Activated T-cell treated with anti-CD3 and anti-CD28 coated beads, Interleukin-2, amount 50 U/mL, for 4 hours (primary cell): ENCODE results near the gene EEA1. TPM values are rescaled to one million over a fixed set of nuclear protein-coding genes. Genes with fewer than 3 reads are reported as not detected.
"Not testable (repeated sequence)": the region's sequence is repeated elsewhere in the genome, so short reads cannot be mapped to it uniquely, and the experiment has no call there.

Source experiments
- ATAC-seq, 2 donors: fragments of 200-7000 bp; cut with Tn5 transposase; one replicate each; pipeline ENCODE4 v1.10.0; 2021
- DNase-seq: peaks from one replicate; pipeline ENCODE4 v3.0.0-alpha.2; 2020
- H3K27me3 Mint-ChIP-seq: one replicate; pipeline ENCODE4 v1.8.0; 2021; ENCODE audit warnings: low read depth, mixed read lengths
- H3K36me3 Mint-ChIP-seq: one replicate; pipeline ENCODE4 v1.8.0; 2022; ENCODE audit warnings: mixed read lengths; ENCODE audit not compliant: insufficient read depth
- H3K4me1 Mint-ChIP-seq: one replicate; pipeline ENCODE4 v1.8.0; 2021; ENCODE audit warnings: low read depth, mixed read lengths
- H3K4me3 Mint-ChIP-seq: one replicate; pipeline ENCODE4 v1.8.0; 2021; ENCODE audit warnings: mild to moderate bottlenecking, moderate library complexity, mixed read lengths
- H3K9me3 Mint-ChIP-seq: one replicate; pipeline ENCODE4 v1.8.0; 2021; ENCODE audit warnings: mixed read lengths
- total RNA-seq, 3 donors: library from RNA; stranded (reverse); gene quantifications; one replicate each; pipeline ENCODE4 v1.2.1, GENCODE V29; 2021

EEA1 gene
- total RNA-seq, 3 donors from 2014 or later = 20.1 to 25.7 (median 23.6) TPM

DNA sequence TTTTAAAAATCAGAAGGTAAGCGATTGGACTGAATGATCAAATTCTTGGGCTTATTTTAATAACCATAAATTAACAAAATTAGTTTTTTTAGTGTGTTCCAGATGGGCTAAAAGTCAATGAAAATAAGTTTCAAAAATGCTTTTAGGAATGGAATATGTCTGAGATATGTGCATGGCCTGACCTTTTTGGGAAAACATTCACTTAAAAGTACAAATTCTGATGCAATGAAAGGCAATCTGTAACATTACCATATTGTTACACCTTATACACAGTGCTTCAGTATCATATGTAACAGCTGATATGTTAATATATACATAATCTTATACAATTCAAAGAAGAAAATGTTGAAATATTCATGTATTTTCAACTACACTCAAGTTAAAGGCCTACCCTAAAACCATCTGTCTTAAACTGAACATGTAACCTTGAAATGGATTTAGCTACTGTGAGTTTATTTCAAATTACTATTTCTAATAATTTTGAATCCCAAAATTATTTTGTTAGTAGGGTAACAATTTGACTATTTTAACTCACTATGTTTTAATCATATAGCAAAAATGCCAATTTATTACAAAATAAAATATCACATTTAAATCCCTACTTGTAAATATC, 84.8 kb downstream of the EEA1 start:
- Mint-ChIP-seq H3K4me1 (no peaks in the 10 kb centered on the region), H3K4me3 (no peak overlapping the region), H3K36me3 (peaks cover 18% of the 10 kb centered on the region), H3K9me3 (no peaks in the 10 kb centered on the region), H3K27me3 (no peaks in the 10 kb centered on the region)
- DNase-seq (no peak), ATAC-seq (no peak)

DNA sequence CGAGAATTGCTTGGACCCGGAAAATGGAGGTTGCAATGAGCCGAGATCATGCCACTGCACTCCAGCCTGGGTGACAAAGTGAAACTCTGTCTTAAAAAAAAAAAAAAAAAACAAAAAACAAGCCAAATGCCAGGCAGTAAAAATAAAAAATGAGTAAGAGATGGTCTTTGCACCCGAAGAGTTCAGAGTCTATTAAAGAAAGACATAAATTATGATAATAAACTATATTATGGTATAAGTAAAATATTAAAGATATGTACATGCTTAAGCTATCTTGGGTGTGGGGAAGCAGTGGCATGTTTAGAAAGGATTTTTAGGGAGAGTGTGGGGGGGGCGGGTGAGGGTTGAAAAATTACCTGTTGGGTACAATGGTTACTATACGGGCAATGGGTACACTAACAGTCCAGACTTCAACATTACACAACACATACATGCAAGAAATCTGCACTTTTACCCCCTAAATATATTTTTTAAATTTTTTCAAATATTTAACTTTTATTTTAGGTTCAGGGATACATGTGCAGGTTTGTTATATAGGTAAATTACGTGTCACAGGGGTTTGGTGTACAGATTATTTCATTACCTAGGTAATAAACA, 99.3 kb downstream of the EEA1 start:
- Mint-ChIP-seq H3K9me3 (no peaks in the 10 kb centered on the region), H3K36me3 (peaks cover 15% of the 10 kb centered on the region), H3K4me3 (no peak overlapping the region), H3K4me1 (peaks cover 5% of the 10 kb centered on the region), H3K27me3 (no peaks in the 10 kb centered on the region)
- ATAC-seq (no peak), DNase-seq (no peak)

DNA sequence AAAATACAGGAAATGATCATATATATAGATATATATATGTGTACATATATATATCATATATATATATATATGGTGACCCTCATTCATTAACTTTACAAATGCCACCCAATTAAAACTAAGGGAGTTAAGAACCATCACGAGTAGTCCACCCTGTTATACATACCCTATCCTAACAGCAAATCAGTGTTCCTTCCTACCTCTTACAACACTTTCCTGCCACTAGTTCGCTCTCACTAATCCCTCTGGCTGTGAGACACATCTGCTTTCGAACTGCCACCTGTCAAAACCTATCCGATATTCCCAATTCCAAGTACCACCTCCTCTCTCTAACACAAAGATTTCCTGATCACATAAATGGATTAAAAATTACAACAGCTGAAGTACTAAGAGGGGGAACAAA, 100.5 kb downstream of the EEA1 start:
- ATAC-seq = no peak
- DNase-seq = no peak
- Mint-ChIP-seq H3K9me3 (no peaks in the 10 kb centered on the region), H3K27me3 (no peaks in the 10 kb centered on the region), H3K4me3 (no peak overlapping the region), H3K36me3 (peaks cover 10% of the 10 kb centered on the region), H3K4me1 (peaks cover under 1% of the 10 kb centered on the region)

DNA sequence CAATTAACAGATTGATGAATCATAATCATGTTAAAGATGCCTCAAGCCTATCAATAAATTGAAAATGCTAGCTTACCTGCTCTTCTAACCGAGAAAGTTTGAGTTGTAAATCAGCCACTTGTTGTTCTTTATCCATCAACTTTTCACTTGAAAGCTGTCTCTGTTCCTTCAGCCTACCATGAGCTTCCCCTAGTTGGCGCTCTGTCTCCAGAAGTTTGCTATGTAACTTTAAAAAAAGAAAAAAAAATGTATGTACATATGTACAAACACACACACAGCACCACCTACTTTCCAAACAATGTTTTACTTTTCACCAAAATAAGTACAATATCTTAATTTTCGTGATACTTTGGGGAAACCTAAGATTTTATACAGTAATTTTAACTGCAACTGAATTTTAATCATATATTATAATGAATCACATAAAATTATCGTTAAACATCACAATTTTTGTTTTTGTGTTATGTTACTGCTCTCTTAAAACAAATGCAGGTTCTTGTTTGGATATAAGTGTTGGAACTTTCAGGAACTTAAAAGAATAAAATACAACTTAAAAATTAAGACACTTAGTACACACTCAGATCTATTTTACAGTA, 101.2 kb downstream of the EEA1 start:
- no peaks in the 10 kb centered on the region for H3K9me3 Mint-ChIP-seq
- DNase-seq (peak; percentile 15), ATAC-seq (no peak)
- no peak overlapping the region for H3K4me3 Mint-ChIP-seq
- H3K36me3 Mint-ChIP-seq = peaks cover 10% of the 10 kb centered on the region
- H3K27me3 Mint-ChIP-seq = no peaks in the 10 kb centered on the region
- H3K4me1 Mint-ChIP-seq = no peaks in the 10 kb centered on the region

- DNase-seq = no peak
- Mint-ChIP-seq H3K36me3 (peaks cover 18% of the 10 kb centered on the region), H3K4me1 (no peaks in the 10 kb centered on the region), H3K4me3 (no peak overlapping the region), H3K9me3 (no peaks in the 10 kb centered on the region), H3K27me3 (no peaks in the 10 kb centered on the region)
- ATAC-seq = no peak
Observed at GRCh38 chr12:92821142-92821541, 108.0 kb downstream of the EEA1 start.

GRCh38 chr12:92814584-92814983, 114.5 kb downstream of the EEA1 start:
- no peak for DNase-seq
- H3K36me3 Mint-ChIP-seq = peaks cover 30% of the 10 kb centered on the region
- peaks cover 2% of the 10 kb centered on the region for H3K4me1 Mint-ChIP-seq
- H3K4me3 Mint-ChIP-seq = no peak overlapping the region
- ATAC-seq = no peak
- no peaks in the 10 kb centered on the region for H3K27me3 Mint-ChIP-seq
- H3K9me3 Mint-ChIP-seq = no peaks in the 10 kb centered on the region

GRCh38 chr12:92810370-92810769, 118.7 kb downstream of the EEA1 start:
- H3K4me1 Mint-ChIP-seq = peaks cover 2% of the 10 kb centered on the region
- H3K4me3 Mint-ChIP-seq = no peak overlapping the region
- DNase-seq (no peak), ATAC-seq (no peak)
- peaks cover 37% of the 10 kb centered on the region for H3K36me3 Mint-ChIP-seq
- H3K9me3 Mint-ChIP-seq = no peaks in the 10 kb centered on the region
- no peaks in the 10 kb centered on the region for H3K27me3 Mint-ChIP-seq

DNA sequence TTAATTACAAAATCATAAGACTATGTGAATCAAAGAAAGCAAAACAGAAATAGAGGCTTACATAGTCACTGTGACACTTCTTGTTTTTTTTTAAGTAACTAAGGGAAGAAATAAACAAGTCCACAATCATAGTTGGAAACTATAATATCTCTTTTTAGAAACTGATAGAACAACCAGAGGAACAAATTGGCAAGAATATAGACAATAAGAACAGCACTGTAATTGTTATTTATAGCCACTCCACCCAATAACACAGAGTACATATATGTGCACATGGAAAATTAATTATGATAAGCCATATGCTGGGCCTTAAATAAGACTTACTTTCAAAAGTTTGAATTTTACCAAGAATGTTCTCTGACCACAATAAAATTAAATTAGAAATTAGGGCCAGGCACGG, 125.2 kb downstream of the EEA1 start:
- no peak for DNase-seq
- Mint-ChIP-seq H3K36me3 (peaks cover 39% of the 10 kb centered on the region), H3K27me3 (no peaks in the 10 kb centered on the region), H3K9me3 (no peaks in the 10 kb centered on the region), H3K4me3 (no peak overlapping the region), H3K4me1 (no peaks in the 10 kb centered on the region)
- ATAC-seq = no peak

DNA sequence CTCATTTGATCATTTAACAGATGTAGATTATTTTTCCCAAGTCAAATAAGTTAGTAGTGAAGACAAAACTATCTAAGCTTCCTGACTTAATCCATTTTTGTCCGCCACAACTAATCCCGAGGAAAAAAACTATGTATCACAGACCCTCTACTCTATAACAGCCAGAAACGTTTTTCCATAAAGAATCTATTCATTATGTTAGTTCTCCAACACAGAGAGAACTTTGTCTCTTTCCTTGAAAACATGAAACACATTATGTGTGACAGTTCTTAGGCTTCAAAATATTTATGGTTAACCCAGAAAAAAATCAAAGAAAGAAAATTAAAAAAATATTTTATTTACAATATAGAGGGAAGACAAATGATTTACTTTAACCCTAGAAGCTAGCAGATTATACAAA, 126.2 kb downstream of the EEA1 start:
- peaks cover 34% of the 10 kb centered on the region for H3K36me3 Mint-ChIP-seq
- no peak for ATAC-seq

GRCh38 chr12:92796650-92797049, 132.4 kb downstream of the EEA1 start:
- ATAC-seq = no peak
- H3K36me3 Mint-ChIP-seq = peaks cover 56% of the 10 kb centered on the region
- peaks cover 3% of the 10 kb centered on the region for H3K4me1 Mint-ChIP-seq
- no peak overlapping the region for H3K4me3 Mint-ChIP-seq
- no peaks in the 10 kb centered on the region for H3K27me3 Mint-ChIP-seq
- no peak for DNase-seq
- H3K9me3 Mint-ChIP-seq = peaks cover 14% of the 10 kb centered on the region

More for the DNA sequence above, 126.2 kb downstream of the EEA1 start:
- Mint-ChIP-seq H3K27me3 (no peaks in the 10 kb centered on the region), H3K4me1 (no peaks in the 10 kb centered on the region), H3K9me3 (no peaks in the 10 kb centered on the region), H3K4me3 (no peak overlapping the region)
- DNase-seq = no peak

DNA sequence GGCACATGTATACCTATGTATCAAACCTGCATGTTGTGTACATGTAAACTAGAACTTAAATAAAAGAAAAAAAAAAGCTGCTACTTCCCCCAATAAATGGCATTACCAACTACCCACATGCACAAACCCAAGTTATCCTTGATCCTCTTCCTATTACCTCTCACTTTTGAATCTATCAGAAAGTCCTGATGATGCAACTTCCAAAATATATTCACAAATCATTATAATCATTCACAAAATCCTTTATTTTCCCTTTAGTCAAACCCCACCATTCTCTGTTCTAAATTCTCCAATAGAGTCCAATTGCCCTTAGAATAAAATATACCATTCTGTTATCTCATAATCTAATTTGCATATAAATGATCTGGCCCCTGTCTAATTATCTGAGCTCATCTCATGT, 134.3 kb downstream of the EEA1 start:
- Mint-ChIP-seq H3K4me1 (peaks cover 10% of the 10 kb centered on the region), H3K27me3 (no peaks in the 10 kb centered on the region), H3K9me3 (peaks cover 21% of the 10 kb centered on the region), H3K36me3 (peaks cover 62% of the 10 kb centered on the region), H3K4me3 (no peak overlapping the region)
- DNase-seq (no peak), ATAC-seq (no peak)

DNA sequence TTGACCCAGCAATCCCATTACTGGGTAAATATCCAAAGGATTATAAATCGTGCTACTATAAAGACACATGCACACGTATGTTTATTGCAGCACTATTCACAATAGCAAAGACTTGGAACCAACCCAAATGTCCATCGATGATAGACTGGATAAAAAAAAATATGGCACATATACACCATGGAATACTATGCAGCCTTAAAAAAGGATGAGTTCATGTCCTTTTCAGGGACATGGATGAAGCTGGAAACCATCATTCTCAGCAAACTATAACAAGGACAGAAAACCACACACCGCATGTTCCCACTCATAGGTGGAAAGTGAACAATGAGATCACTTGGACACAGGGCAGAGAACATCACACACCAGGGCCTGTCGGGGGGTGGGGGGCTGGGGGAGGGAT, 134.7 kb downstream of the EEA1 start:
- not testable (repeated sequence) for H3K27me3 Mint-ChIP-seq, H3K4me3 Mint-ChIP-seq, ATAC-seq, DNase-seq
- H3K36me3 Mint-ChIP-seq = peaks cover 62% of the 10 kb centered on the region
- H3K4me1 Mint-ChIP-seq = peaks cover 10% of the 10 kb centered on the region
- H3K9me3 Mint-ChIP-seq = peaks cover 21% of the 10 kb centered on the region

DNA sequence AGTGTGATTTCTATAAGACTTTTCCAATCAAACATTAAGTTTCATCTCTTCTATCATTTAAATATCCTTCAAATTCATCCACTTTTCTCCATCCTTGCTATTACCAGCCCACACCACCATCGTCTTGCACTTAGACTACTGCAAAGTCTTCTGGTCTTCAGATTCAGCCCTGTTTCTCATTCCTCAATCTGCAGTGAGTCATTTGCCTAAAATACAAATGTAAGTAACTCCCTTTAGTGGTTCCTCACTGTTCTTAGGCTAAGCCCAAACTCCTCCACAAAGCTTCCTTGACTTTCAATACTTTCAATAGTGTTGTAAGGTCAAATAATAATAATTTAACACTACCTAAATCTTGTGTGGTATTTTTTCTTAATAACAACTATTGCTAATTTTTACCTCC, 143.1 kb downstream of the EEA1 start:
- Mint-ChIP-seq H3K27me3 (no peaks in the 10 kb centered on the region), H3K4me1 (peaks cover 7% of the 10 kb centered on the region), H3K9me3 (peaks cover under 1% of the 10 kb centered on the region), H3K4me3 (no peak overlapping the region), H3K36me3 (peaks cover 17% of the 10 kb centered on the region)
- ATAC-seq (no peak), DNase-seq (no peak)

GRCh38 chr12:92785563-92785950, 143.5 kb downstream of the EEA1 start:
- ATAC-seq = no peak
- H3K9me3 Mint-ChIP-seq = no peaks in the 10 kb centered on the region
- no peak overlapping the region for H3K4me3 Mint-ChIP-seq
- no peak for DNase-seq
- H3K36me3 Mint-ChIP-seq = peaks cover 13% of the 10 kb centered on the region
- peaks cover 7% of the 10 kb centered on the region for H3K4me1 Mint-ChIP-seq
- H3K27me3 Mint-ChIP-seq = no peaks in the 10 kb centered on the region
